Lower lobe of right lung (tissue), 2 donors: Measurements from ENCODE around the gene SNTG2. TPM values are rescaled to one million over a fixed set of nuclear protein-coding genes. Genes with fewer than 3 reads are reported as not detected.

Experiments used
- ATAC-seq, 2 donors: fragments of 200-7000 bp; cut with Tn5 transposase; one replicate each; pipeline ENCODE4 v1.9.1; 2020 to 2022; ENCODE audit warnings: mild to moderate bottlenecking in 2 of 2, moderate library complexity in 2 of 2
- DNase-seq: peaks from one replicate; pipeline ENCODE4 v3.0.0-alpha.2; 2020
- H3K27ac ChIP-seq: fragments of 200-600 bp; one replicate; pipeline ENCODE4 v1.8.0; 2022
- H3K27me3 ChIP-seq: fragments of 200-600 bp; one replicate; pipeline ENCODE4 v1.8.0; 2022; ENCODE audit warnings: low read depth
- H3K36me3 ChIP-seq: fragments of 200-600 bp; one replicate; pipeline ENCODE4 v1.8.0; 2022; ENCODE audit warnings: mild to moderate bottlenecking
- H3K4me1 ChIP-seq: fragments of 200-600 bp; one replicate; pipeline ENCODE4 v1.8.0; 2022
- H3K4me3 ChIP-seq: fragments of 200-600 bp; one replicate; pipeline ENCODE4 v1.8.0; 2022; ENCODE audit warnings: mild to moderate bottlenecking
- H3K9me3 ChIP-seq: fragments of 200-600 bp; one replicate; pipeline ENCODE4 v1.8.0; 2022
- CTCF ChIP-seq: fragments of 200-600 bp; IDR thresholded peaks from one replicate; pipeline ENCODE4 v1.8.0; 2022; ENCODE audit warnings: antibody characterized with exemption, mild to moderate bottlenecking
- intact Hi-C: fragments of 100-400 bp; cut with DNase I; formaldehyde crosslinking; loops from one replicate; pipeline ENCODE4 v1.11.0; 2022
- total RNA-seq: library from RNA; stranded (reverse); fragmentation: NEBNext Ultra II Directional; extraction: Animal tissue kit (Norgen Biotek cat#: 25700); gene quantifications from one replicate; pipeline ENCODE4 v1.2.1, GENCODE V29; 2021
- donor health status: DM: no; HTN: yes; CAD: no; lungs with severe emphysema.

The SNTG2 gene
- total RNA-seq, 1 donor from 2014 or later: 1.4 TPM

- peak in 1 of 2 donors; percentile 24 for ATAC-seq
- Histone ChIP-seq H3K27me3 (no peaks in the 10 kb centered on the region), H3K36me3 (no peaks in the 10 kb centered on the region), H3K27ac (no peak overlapping the region), H3K4me3 (no peak overlapping the region), H3K4me1 (no peaks in the 10 kb centered on the region), H3K9me3 (no peaks in the 10 kb centered on the region)
- DNase-seq: no peak
- no peak for TF ChIP-seq CTCF
- intact Hi-C loops: no loop called here
Observed at GRCh38 chr2:1283020-1283801, 332.6 kb downstream of the SNTG2 start.

GRCh38 chr2:1283871-1284270 is 333.2 kb downstream of the SNTG2 start:
- Histone ChIP-seq H3K36me3 (no peaks in the 10 kb centered on the region), H3K27ac (no peak overlapping the region), H3K27me3 (no peaks in the 10 kb centered on the region), H3K9me3 (no peaks in the 10 kb centered on the region), H3K4me3 (no peak overlapping the region), H3K4me1 (no peaks in the 10 kb centered on the region)
- DNase-seq (no peak), ATAC-seq (no peak)
- intact Hi-C loops: no loop called here
- TF ChIP-seq CTCF: no peak

- Histone ChIP-seq H3K4me1 (no peaks in the 10 kb centered on the region), H3K9me3 (no peaks in the 10 kb centered on the region), H3K4me3 (no peak overlapping the region), H3K36me3 (no peaks in the 10 kb centered on the region), H3K27me3 (no peaks in the 10 kb centered on the region), H3K27ac (no peak overlapping the region)
- no peak for DNase-seq
- ATAC-seq: no peak
- intact Hi-C loops: no loop called here
- TF ChIP-seq CTCF: no peak
Observed at GRCh38 chr2:1286929-1287328, 336.3 kb downstream of the SNTG2 start.

GRCh38 chr2:1287427-1287826 is 336.8 kb downstream of the SNTG2 start:
- H3K27me3 ChIP-seq: no peaks in the 10 kb centered on the region
- no peaks in the 10 kb centered on the region for H3K36me3 ChIP-seq
- H3K27ac ChIP-seq: no peak overlapping the region
- DNase-seq (no peak), ATAC-seq (no peak)
- intact Hi-C loops: no loop called here
- H3K4me1 ChIP-seq: no peaks in the 10 kb centered on the region
- no peaks in the 10 kb centered on the region for H3K9me3 ChIP-seq
- no peak for TF ChIP-seq CTCF
- no peak overlapping the region for H3K4me3 ChIP-seq

GRCh38 chr2:1294900-1295299 is 344.3 kb downstream of the SNTG2 start:
- H3K4me3 ChIP-seq: no peak overlapping the region
- DNase-seq (no peak), ATAC-seq (no peak)
- H3K27ac ChIP-seq: no peak overlapping the region
- no peaks in the 10 kb centered on the region for H3K9me3 ChIP-seq
- H3K4me1 ChIP-seq: no peaks in the 10 kb centered on the region
- no peaks in the 10 kb centered on the region for H3K27me3 ChIP-seq
- no peak for TF ChIP-seq CTCF
- intact Hi-C loops: no loop called here
- no peaks in the 10 kb centered on the region for H3K36me3 ChIP-seq
